ENCODE data around the gene AEN. TPM values are rescaled to one million over a fixed set of nuclear protein-coding genes. Genes with fewer than 3 reads are reported as not detected.
A peak's percentile ranks its signal among the peaks of the same experiment; 100 is the strongest.

Gene AEN
- total RNA-seq, 4 donors from 2014 or later: 7.7 to 10.3 (median 8.4) TPM

GRCh38 chr15:88648357-88649214 is 27.4 kb downstream of the AEN start:
- WGBS, 2 donors: 68 to 77% methylated on average over 11 of the region's 12 CpGs
- intact Hi-C loops (cut with DNase I; ENCODE audit: low total_unique reads): no loop called here
- peak in 1 of 2 donors; percentile 76 for DNase-seq (ENCODE audit: low spot score in 2 of 2)

DNA sequence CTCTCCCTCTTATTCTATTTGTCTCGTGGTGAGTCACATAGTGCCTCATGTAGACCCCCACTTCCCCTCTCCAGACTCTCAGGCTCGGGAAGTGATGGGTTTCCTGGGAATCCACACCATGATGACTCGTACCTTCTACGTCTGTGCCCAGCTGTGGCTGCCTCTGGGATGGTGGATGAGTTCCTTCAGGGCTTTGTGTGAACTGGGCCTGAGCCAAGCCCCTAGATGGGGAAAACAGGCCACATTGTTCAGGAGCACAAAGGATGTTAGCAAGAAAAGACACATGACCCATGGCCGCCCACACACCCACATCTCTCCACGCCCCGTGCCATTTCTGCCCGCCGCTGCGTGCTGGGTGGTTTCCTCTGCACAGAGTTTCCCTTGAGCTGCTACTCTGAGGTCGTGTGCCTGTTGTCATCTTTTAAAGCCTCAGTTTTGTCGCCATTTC is 28.2 kb downstream of the AEN start:
- TF ChIP-seq CTCF (IDR thresholded peaks at IDR 0.05) (no peak), POLR2A (IDR thresholded peaks at IDR 0.05) (no peak)
- no peak overlapping the region for H3K4me3 ChIP-seq (ENCODE audit: low read depth, poor library complexity, severe bottlenecking)
- intact Hi-C loops (cut with DNase I; ENCODE audit: low total_unique reads): no loop called here
- DNase-seq (ENCODE audit: low spot score in 2 of 2): peak in 1 of 2 donors; percentile 90
- 54 to 57% methylated on average over 12 of the region's 12 CpGs for WGBS, 2 donors

More at GRCh38 chr15:88648357-88649214, 27.4 kb downstream of the AEN start:
- no peak overlapping the region for H3K4me3 ChIP-seq (ENCODE audit: low read depth, poor library complexity, severe bottlenecking)
- TF ChIP-seq POLR2A (IDR thresholded peaks at IDR 0.05) (no peak), CTCF (IDR thresholded peaks at IDR 0.05) (no peak)

DNA sequence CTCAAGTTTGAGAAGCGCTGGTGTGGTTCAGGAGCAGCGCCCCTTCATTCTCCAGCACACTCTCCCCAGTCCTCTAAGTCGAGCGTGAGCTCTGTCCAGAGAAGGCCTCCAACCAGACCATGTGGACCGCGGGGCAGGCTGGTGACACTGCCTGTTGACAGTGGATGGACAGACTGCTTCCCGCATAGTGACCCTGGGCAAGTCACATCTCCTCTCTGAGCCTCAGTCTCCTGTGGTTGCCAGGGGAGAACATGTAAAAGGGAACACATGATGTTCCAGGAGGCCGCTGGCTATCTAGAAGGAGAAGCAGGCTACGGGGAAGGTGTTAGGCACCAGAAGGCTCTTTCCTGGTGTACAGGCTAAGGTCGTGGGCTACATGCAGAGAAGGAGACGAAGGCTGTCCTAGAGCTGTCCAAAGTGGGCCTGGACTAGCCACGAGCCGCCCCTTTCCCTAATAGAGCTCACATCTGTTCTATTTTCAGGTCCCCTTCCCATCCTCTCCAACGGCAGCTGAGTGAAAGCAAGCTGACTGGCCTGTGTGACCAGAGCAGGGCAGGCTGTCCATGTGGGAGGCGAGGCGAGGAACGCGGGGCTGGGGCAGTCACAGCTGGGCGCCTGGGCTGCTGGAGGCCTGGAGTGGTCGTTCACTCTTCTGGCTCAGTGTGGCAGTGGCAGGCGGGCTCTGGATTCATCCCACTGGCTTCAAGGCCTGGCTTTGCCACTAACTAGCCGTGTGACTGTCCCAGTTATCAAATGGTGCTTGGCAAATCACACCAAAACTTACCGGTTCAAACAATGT is 28.8 kb downstream of the AEN start:
- peak in 1 of 2 donors; percentile 81 for DNase-seq (ENCODE audit: low spot score in 2 of 2)
- H3K4me3 ChIP-seq (ENCODE audit: low read depth, poor library complexity, severe bottlenecking): no peak overlapping the region
- 80 to 81% methylated on average over 22 to 23 of the region's 23 CpGs for WGBS, 2 donors
- TF ChIP-seq CTCF (IDR thresholded peaks at IDR 0.05): no peak
- no peak for TF ChIP-seq POLR2A (IDR thresholded peaks at IDR 0.05)
- intact Hi-C loops (cut with DNase I; ENCODE audit: low total_unique reads): no loop called here

DNA sequence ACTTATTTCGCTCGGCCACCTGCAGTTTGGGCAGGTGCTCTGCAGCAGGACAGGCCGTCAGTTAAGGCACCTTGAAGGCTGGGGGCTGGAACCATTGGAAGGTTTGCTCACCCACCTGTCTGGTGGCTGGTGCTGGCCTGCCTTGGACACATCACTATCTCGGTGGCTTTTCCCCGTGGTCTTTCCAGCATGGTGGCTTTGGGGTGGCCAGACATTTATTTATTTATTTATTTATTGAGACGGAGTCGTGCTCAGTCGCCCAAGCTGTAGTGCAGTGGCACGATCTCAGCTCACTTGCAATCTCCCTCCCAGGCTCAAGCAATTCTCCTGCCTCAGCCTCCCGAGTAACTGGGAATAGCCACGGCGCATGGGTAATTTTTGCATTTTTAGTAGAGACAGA is 29.4 kb downstream of the AEN start:
- intact Hi-C loops (cut with DNase I; ENCODE audit: low total_unique reads): no loop called here
- WGBS, 2 donors: 96% methylated on average over 12 of the region's 12 CpGs
- DNase-seq (ENCODE audit: low spot score in 2 of 2): peak in 1 of 2 donors; percentile 76
- no peak overlapping the region for H3K4me3 ChIP-seq (ENCODE audit: low read depth, poor library complexity, severe bottlenecking)
- no peak for TF ChIP-seq CTCF (IDR thresholded peaks at IDR 0.05)
- TF ChIP-seq POLR2A (IDR thresholded peaks at IDR 0.05): no peak

- no peak for DNase-seq (ENCODE audit: low spot score in 2 of 2)
- TF ChIP-seq POLR2A (IDR thresholded peaks at IDR 0.05): no peak
- no peak for TF ChIP-seq CTCF (IDR thresholded peaks at IDR 0.05)
- 66 to 72% methylated on average over 7 of the region's 7 CpGs for WGBS, 2 donors
- no peak overlapping the region for H3K4me3 ChIP-seq (ENCODE audit: low read depth, poor library complexity, severe bottlenecking)
- intact Hi-C loops (cut with DNase I; ENCODE audit: low total_unique reads): no loop called here
Measured at GRCh38 chr15:88651136-88651732, 30.1 kb downstream of the AEN start.

Measured in lower leg skin (tissue), 4 donors.